Renal cortex interstitium (tissue), 15 donors: ENCODE data around the gene VWC2L. TPM values are rescaled to one million over a fixed set of nuclear protein-coding genes. Genes with fewer than 3 reads are reported as not detected.

ENCODE experiments used
- DNase-seq, 11 donors: peaks; one replicate each; pipeline ENCODE4 v3.0.0-alpha.2; 2013; ENCODE audit warnings: low read depth in 9 of 11, low spot score in 4 of 11; ENCODE audit errors: extremely low read depth in 1 of 11
- long read RNA-seq, 16 experiments: transcript quantifications; one replicate each; lab custom pipeline, GENCODE V29; 2026
- polyA plus RNA-seq, 3 donors: library from polyadenylated mRNA; unstranded; fragments of 120-200 nt; gene quantifications; one replicate each; pipeline ENCODE4 v1.2.1, GENCODE V29; 2013; ENCODE audit not compliant: insufficient read length in 3 of 3

The VWC2L gene
- polyA plus RNA-seq, result under 1 TPM; 0.06 to 0.08 (median 0.06) TPM
- long read RNA-seq, donor 1, result 0 reads
- long read RNA-seq, donor 2, result 0 reads
- long read RNA-seq, donor 3, result 0 reads
- long read RNA-seq, donor 4, result 0 reads
- long read RNA-seq, donor 5, result 0 reads
- long read RNA-seq, donor 6, result 0 reads
- long read RNA-seq, donor 7, result 0 reads
- long read RNA-seq, donor 8, result 0 reads
- long read RNA-seq, donor 9, result 0 reads
- long read RNA-seq, donor 10, result 0 reads
- long read RNA-seq, donor 11, result 0 reads
- long read RNA-seq, donor 12, result 0 reads
- long read RNA-seq, donor 13, result 0 reads
- long read RNA-seq, donor 14, result 0 reads
- long read RNA-seq, donor 15, result 0 reads
- long read RNA-seq, donor 16, result 0 reads

DNA sequence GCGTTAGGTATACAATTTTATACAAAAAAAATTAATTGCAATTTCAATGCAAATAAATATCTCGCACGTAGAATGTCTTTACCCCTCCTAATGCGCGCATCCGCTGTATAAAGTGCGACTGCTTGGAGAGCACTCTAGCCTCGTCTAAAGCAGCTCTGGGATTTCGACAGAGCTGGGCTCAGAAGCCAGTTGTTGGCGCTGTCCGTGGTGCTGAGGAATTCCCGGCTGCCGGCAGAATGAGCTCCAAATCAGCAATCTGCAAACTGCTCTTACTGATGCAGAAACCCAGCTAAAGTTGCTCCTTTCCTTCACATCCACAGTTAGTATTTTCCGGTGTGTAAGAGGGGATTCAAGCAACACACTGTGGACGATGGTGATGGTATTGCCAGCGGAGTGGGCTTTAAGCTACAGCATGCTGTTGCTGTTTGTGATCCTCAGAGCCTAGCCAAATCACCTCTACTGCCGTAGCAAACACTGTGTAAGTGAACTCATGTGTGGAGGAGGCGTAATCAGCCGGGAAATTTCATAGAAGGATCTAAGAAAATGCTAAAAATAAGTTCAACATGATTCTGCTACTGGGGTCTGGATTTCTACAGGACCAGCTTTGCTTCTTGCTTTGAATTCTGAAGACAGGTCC lies at the start of gene VWC2L:
TSS of gene VWC2L (plus strand) at position 137 of the 637 bp plus-strand sequence. CDS start 3,140 bp downstream, outside the sequence.
- peak; percentile 48 to 86 (median 81) for DNase-seq

DNA sequence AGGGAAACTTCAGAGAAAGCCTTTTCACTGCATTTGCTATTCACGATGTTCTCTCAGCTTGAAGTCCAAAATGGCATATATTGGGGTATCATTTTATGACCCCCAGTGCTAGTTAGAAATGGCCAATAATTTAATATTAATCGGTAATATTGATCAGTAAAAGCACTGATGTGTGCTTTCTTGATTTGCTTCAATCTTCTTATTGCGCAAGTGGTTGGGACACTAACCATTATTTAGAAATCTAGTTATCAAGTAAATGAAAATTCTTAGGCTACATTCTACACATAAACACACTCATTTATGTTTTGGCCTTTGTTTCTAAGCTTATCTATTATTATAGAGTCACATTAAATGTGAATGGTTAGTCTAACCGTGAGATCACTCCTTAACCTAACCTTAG lies 49.7 kb upstream of the VWC2L start:
- no peak for DNase-seq

DNA sequence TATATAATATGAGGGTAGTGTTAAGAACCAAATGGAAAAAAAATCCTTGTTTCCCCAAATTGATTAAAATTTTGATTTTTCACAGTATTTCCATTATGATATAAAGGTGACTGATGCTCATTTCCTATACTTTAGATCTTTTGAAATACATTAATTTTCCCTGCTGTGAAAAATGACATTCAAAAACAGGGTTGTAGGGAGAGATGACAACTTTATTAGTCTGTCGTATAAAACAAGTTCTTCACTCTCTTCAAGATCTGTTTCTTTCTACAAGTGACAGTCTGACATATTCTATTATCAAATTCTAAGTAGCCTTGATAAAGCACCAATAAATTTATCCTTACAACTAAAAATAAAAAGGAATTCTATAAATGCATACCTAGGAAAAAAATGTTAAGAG lies 45.3 kb upstream of the VWC2L start:
- DNase-seq, result no peak

DNA sequence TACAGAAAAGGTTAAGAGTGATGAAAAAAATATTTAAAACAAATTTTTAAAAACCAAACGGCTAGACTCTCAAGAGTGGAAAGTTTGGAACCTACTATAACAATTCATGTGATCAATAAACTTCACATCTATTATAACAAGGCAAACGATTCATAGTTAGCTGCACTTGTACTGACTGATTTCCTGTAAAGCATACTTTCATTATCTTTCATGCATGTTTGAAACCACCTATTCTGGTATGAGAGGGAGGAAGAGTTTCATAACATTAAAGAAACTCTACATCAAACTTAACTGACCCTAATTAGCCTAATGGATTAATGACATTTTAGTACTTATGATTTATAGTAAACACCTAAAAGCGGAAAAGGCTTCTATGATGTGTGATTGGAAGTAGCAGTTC lies 43.7 kb upstream of the VWC2L start:
- no peak for DNase-seq

DNA sequence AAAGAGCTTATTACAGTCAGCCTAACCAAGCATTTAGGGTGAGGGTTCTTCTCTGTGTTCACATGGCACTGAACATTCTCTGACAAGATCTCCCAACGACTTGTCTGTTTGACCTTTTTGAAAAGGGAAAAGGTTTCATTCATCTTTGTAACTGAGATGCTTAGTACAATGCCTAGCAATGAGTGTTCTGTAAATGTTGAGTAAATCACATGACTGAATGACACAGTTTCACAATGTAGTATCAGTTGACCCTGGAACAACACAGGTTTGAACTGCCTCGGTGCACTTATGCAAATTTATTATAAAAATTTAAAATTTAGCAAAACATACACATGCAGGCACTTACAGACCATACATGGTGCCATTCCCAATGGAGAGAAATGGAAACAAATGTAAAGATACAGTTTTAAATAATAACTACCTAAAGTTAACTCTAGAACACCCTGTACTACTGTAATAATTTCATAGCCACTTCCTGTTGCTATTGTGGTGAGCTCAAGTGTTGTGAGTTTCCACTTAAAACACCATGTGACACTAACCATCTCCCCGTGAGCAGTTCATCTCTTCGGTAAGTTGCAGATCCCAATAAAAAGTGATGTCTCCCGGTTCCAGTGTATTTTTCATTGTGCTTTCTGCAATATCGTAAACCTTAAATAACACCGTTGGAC lies 34.1 kb upstream of the VWC2L start:
- no peak for DNase-seq

DNA sequence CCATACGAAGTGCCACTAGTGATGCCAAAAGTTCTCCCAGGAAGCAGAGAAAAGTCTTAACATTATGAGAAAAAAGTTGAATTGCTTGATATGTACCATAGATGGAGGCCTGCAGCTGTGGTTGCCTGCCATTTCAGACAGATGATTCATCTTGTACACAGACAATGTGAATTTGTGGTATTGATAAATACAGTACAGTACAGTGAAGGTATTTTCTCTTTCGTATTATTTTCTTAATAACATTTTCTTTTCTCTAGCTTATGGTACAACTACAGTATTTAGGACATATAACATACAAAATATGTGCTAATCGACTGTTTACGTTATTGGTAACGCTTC lies 33.6 kb upstream of the VWC2L start:
- DNase-seq, result no peak

DNA sequence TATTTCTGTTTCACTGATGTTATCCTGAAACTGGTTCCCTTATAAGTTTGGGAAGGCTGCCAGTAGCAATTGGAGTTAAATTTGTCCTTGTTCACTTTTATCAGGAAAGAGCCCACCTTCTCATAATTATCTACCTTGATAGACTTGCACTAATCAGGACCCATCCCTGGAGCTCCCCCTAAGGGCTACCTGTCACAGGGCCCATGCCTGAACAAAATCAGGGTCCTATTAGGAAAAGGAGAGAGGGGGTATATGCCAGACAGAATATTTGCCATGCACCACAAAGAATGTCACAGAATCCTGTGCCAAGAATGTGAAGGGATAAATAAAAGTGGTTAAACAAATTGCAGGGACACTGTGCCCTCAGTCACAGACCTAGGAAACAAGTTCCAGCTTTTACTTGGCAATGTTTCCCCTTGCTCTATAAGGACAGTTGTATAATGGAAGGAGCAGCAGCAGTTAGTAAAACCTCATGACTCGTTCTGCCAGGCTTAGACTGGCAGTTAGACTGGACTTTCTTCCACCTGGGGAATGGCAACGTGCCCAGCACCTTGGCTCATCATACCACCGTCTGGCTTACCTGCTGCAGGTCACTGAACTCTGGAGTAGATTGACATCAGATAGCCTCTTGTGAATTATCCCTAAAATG lies 32.3 kb upstream of the VWC2L start:
- no peak for DNase-seq

DNA sequence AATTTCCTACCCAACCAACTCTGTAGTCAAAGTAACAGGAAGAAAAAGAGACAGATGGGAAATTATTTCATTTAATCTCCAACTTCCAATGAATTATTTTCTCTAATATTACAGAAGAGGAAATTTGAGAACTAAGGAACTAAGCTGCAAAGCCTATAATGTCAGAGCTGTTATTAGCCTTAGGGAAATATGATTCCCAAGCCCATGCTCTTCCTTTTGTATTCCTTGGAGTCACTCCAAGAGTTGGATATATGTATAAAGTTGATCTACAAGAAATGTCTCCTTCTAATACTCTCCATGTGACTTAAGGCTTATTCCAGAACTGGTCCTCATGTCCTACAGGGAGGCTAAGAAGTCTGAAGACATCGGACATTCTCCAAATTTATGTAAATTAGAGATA lies 31.6 kb upstream of the VWC2L start:
- peak in 4 of 11 donors; percentile 1 to 5 (median 3) for DNase-seq

DNA sequence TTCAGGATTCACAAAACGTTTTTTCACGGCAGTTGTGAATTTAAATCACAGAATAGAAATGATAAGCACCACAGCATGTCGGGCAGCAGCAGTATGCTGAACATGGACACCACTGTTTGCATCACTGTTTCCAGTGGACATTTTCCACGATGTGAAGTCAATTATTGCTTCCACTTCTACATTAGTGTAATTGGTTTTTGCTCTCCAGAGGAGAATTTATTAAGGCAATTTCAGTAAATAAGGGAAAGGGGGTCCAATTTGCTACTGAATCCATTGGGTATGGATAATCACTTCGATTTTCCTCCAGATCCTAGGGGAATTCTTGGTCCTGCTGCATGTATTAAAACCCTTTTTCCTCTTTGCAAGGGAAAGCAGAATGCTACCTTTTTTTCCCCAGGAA lies 30.2 kb upstream of the VWC2L start:
- DNase-seq, result no peak

DNA sequence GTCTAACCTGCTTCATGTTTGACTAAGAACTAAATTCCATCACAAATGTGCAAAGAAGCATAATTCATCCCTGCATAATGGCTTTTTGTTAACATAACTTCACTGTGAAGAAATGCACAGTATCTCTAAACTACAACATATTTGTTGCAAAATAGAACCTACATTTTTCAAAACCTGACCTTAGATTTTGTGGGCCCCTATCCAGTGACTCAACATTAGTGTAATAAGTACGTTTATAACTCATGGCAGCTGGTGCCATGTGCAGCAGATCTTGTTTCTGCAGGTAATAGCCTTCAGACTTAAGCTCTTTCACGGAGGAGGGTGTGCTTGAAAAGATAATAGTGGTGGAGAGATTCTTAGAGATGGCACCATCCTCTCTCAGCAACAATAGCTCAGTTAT lies 28.6 kb upstream of the VWC2L start:
- DNase-seq, result no peak

DNA sequence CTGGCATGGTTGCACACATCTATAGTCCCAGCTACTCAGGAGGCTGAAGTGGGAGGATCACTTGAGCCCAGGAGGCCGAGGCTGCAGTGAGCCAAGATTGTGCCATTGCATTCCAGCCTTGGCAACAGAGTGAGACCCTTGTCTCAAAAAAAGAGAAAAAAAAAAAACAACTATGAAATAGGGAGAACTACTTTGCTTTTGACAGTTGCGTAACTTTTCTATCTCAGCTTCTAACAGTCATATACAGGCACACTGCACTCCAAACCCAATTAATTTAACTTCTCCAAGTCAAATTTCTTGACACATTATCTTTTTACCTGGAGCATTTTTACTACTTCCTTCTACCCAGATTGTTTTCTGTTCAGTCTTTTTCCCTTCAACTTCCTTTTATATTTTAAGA lies 24.1 kb upstream of the VWC2L start:
- no peak for DNase-seq

DNA sequence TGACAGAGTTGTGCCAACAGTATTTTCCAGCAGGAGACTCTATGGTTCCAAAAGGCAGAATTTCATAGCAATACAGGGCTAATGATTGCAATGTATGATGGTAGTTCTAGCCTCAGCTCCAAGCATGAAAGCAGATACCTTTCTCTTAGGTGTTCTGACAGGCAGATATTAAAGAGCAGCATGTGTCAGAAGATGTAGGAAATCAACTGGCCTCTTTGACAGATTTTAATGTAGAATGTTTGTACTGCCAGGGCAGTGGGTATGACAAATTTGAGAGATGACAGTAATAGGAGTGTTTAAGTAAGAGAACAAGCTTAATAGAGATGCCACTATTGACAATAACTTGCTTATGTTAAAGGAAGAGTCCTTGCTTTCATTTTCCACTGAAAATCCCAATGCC lies 21.5 kb upstream of the VWC2L start:
- no peak for DNase-seq

DNA sequence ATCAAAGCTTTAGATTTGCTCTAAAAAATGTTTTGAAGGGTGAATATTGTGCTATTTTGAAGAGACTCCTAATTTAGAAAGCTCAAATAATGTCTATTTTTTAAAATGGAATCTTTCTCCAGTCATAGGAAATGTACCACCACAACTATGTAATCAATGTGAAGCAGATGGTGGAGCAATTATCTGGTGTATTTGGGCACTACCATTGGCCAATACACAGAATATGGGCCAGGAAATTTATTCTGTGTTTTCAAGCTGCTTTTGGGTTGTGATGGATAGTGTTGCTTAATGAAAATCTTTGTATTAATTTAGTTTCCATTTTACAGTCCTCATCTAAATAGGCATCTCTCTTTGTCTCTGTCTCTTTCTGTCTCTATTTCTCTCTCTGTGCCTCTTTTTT lies 17.1 kb upstream of the VWC2L start:
- DNase-seq, result no peak

DNA sequence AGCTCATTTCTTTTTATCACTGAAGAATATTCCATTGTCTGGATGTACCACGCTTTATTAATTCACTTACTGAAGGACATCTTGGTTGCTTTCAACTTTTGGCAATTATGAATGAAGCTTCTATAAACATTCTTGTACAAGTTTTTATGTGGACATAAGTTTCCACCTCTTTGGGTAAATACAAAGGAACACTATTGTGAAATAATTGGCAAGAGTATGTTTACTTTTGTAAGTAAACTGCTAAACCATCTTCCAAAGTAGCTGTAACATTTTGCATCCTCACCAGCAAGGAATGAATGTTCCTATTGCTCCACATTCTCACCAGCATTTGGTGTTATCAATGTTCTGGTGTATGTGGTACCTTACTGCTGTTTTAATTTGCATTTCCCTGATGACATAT lies 15.8 kb upstream of the VWC2L start:
- no peak for DNase-seq

DNA sequence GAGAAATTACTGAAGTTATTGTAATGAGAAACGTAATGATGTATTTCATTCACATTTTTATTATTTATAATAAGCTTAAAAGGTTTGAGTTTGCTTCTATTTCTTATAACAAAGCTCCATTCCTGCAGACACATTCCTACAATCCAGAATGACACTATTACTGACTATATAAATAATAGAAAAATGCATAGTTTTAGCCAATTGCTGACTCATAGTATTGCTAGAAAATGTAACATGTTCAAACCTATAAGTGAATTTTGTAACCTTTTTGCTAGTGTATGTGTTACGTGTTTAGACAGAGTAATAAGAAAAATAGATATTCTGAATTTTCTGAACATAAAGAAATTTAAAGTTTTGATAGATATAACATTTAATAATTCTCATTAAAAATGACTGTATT lies 9.3 kb upstream of the VWC2L start:
- no peak for DNase-seq

DNA sequence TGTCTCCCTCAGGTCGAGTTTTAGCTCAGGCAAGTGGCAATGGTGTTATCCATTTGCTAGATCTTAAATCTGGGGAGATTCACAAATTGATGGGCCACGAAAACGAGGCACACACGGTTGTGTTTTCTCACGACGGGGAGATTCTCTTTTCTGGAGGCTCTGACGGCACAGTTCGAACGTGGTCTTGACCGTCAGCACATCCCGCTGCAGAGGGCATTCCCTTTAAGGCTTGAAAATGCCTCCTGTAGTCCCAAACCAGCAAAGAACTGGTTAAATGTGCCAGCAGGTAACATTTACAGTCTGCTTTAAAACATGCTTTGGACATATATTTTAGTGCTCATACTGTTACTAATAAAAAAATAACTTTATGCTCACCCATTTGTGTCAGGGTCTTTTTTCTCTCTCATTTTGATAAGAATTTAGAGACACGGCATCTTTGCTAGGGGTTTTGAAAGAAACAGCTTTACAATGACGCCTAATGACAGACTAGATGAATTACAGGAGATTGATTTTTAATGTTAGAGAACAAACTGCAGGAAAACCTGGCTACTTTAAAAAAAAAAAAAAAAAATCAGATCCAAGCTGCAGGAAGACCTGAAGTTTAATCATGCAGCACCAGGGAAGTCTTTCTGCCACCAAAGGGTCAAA lies 602 bp upstream of the VWC2L start:
- DNase-seq, result no peak

DNA sequence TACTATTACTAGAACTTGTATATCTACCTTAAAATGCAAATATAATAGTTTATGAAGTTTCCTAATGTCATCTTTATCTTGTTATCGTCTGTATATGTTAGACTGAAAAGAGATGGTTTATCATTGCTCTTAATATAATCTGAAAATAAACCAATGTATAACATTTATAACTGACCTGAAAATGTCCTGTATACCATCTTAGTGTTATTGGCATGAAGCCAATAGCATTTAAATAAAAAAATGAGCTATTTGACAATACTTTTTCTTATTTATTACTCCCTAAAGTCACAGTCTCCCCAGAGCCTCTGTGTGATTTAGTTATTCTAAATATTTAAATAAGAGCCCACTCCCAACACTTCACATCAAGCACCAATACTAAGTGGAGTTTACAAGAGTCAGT lies 1.8 kb downstream of the VWC2L start:
- no peak for DNase-seq

DNA sequence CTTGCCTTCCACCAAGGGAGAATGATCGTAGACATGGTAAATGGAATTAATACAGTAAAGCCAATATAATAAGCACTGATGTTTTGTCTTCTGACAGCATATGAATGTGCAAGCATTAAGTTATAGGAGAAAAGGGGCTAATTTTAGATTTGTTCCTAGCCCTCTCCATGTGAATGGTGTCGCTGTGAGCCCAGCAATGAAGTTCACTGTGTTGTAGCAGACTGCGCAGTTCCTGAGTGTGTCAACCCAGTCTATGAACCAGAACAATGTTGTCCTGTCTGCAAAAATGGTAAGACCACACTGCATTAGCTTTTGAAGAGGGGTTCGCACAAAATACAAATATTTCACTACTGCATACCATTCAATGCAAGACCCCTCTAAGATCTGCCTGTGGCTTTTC lies 25.6 kb downstream of the VWC2L start:
- DNase-seq, result no peak

DNA sequence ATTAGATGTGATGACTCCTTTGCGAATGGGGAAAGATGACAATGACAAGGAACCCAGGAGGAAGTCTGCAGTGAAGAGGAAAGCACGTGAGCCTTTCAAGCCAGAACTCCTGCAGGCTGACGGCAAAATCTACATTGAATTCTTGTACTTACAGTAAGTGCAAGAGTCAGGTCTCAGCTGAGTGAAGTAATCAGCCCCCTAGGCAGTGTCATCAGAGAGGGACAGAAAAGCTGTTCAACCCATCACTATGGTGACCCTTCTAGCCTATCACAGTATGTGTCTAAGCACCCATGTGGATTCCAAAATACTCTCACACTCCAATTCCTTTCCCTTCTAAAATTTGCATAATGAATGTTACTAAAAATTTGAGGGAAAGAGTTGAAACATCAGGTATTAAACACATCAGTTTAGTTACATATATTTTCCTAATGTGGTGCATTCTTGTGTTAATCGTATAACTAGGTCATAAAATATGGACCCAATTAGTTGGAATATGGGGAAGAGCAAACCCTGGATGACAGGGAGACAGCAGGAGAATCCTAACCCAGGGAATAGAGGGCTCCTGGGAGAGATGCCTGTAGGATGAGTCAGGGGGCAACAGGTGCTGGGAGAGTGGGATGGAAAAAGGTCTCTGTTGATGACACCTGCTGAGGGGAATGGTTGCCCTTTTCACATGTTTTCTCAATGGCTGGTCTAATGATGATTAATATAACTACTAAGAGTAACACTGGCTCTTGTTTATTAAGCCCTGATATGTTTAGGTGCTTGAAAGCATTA lies 39.5 kb downstream of the VWC2L start:
- DNase-seq, result no peak
